ENCODE measurements around the gene BLCAP.
"Not testable (repeated sequence)": the region's sequence is repeated elsewhere in the genome, so short reads cannot be mapped to it uniquely, and the experiment has no call there.

The BLCAP gene

DNA sequence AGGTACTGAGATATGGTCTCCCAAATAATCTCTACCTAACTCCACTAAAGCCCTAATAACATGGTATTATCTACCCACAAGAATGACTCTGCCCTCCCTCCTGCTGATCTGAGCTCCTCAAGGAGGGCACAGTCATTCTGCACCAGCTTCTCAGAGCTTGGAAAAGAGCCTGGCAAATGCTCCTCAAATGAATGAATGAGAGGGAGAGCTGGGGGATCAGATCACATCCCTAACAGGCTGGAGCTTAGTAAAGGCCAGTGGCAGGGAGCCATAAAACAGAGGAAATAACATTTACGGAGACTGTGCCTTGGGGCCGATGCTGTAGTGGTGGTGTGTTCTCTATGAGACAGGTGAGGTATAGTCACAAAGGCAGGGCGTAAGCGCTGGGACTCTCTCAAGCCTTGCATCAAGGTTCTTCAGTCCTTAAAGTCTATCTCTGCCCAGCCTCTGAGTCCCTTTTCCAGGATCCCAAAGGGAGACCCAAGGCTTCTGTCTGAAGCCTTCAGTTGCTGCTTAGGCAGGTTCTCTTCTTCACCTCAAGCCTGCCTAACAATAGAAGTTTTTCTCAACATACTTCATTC is 13.8 kb downstream of the BLCAP start:
- DNase-seq: no peak

DNA sequence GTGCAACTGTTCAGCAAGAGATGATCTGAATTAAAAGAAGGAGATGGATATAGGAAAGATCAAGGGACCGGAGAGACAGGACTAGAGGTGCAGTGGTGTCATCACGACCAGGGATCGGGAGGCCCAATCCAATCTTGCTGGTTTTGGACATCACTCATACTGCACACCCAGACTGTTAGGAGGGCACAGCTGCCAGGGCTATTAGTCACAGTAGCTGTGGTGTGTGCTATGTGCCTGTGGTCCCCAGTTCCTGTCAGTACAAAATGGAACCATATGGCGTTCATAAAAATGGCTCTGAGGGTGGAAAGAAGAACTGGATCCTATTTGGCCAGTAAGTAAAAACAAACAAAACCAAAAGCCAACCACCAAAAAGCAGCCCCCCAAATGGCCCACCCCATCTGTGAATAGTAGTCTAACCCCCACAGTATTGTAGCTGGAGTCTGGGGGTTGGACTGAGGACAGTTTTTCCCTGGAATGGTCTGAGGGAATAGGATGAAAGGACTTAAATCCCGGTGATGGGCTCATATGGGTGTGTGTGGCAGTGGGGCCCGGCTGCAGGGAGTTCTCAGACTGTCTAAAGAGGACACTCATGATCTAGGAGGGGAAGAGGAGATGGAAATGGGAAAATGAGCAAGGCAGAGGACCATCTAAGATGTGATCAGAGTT is 15.9 kb downstream of the BLCAP start:
- no peak for DNase-seq

DNA sequence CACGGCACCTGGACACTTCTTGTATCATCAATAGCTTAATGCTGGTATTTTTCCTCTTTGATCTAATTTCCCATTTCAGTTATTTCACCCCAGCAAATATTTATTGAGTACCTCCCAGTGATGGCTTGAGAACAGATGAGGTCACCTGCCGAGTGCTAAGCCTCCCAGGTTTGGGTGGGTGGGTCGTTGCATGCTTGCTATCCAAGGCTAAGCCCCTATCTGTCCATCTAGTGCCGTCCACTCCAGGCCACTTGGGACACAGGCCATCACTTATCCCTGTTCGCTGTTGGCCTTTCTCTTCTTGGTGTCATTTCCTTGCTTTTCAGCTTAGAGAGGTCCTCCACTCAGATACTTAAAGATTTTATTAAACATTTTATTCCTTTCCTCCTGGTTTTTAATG is 17.4 kb downstream of the BLCAP start:
- DNase-seq: no peak

DNA sequence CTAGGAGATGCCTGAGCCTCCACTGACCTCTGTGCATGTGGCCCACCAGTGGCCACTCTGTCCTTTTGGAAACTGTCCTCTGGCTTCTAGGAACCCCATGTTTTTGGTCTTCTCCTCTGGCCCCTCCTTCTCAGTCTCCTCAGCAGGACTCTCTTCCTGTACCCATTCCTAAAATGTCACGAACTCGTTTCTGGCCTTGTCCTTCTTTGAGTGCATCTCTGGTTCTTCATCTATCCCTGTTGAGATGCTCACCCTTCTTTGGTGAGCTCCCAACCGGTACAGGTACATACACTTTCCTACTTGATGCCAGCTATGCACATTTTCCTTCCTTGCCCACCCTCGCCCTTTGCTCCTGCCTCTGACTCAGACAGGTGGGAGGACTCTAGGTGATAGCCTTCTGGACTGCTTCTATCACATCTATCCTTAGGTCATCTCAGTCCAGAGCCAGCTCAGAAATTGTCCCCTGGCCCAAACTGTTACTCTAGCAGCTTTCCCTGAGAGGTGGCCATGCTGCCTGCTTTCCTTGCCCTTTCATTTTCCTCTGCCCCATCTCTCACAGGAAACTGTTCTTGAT is 21.4 kb downstream of the BLCAP start:
- DNase-seq: no peak

DNA sequence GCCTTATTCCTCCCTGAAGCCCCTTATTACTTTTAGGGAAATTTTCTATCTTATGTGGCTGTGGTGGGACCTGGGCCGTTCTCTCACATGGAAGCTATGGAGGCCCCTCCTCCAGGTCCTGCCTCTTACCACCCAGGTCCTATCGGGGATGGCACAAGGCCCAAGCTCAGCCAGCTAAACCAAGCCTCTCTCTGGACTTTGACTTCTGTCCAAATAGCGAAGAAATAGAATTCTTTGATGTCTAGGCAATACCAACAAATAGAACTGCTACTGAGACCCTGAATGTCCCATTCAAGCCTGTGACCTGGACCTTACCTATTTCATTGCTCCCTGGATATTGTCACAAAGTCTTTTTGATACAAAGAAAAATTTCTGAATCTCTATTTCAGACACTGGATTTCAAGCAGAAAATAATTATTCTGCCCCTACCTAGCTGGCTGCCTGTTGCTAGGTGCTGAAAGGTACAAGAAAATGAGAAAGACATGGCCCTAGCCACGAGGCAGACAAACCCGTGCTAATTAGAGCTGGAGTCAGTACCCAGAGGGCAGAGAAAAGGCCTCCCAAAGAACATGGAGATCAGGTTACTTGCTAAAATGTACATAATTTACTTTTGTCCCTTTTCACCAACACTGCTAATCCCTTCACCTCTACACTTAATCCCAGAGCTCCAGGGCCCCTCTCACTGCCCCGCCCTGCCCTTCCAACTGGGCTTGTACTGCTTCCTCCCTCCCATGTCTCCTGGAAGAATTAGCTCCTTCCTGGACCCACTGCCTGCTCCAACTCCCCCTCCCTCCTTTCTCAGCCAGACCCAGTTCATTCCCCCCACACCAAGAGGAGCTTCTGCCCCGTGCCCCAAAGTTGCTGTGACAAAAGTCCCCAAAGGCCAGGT is 22.2 kb downstream of the BLCAP start:
- DNase-seq: no peak

DNA sequence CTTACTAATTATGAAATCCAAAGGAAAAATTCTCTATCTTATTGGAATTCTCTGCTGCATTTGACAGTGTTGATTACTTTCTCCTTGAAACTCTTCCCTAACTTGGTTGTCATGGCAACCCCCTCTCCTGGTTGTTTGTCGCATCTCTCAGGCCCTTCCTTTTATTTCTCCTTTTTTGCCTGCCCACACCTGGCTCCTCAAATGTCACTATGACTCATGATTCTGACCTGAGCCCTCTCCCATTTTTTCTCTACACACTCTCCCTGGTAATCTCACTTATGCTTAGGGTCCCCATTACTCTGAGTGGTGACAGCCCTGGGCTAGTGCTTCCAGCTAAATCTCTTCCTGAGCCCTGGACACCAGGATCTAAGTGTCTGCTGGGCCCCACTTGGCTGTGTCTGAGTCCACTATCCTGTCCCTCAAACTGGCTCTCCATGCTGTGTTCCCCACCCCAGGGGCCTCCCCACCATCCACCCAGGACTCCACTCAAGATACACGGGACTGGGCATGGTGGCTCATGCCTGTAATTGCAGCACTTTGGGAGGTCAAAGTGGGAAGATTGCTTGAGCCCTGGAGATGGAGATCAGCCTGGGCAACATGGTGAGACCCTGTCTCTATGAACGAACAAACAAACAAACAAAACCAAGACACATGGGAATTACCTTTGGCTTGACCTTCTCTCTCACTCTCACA is 23.1 kb downstream of the BLCAP start:
- no peak for DNase-seq

DNA sequence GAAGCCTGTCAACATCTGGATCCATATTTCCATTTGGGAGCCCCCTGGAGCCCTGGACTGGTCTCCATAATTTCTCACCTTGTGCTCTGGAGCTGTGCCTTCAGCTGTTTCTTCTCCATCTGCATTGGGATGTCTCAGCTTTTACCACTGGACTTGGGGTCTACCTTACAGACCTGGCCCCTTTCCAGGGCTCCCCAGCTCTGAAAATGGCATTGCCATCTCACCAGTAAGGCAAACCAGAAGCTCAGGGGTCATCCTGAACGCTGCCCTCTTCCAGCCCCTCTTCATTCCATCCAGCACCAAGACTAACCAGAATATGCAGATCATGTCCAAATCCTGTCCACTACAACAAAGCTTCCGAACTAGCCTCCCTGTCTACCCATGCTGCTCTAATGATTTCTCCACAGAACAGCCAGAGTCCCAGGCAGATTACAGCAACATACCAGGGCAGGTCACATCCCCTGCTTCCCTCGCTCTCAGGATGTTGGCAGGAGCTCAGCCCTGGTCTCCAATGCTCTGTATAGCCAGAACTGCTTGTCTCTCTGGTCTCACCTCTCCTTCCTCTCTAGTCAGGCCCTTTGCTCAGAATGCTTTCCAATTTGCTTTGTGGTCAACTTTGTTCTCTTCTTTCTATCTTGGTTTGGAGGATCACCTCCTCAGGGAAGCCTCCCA is 24.3 kb downstream of the BLCAP start:
- DNase-seq: no peak

DNA sequence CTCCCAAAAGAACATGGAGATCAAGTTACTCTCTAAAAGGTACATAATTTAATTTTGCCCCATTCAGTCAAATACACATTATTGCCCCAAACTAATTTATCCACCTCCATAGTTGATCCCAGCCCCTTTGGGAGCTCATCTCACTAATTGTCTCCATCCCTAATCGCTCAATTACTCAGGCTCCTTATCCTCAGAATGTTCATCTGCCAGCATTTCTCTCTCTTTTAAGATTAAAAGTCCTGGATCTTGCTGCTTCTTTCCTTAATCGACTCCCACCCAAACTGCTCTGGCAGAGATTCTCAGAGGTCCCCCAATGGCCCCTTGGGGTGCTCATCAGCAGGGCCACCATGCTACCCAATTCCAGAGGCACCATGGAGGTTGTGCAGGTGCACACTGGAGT is 25.0 kb downstream of the BLCAP start:
- no peak for DNase-seq

DNA sequence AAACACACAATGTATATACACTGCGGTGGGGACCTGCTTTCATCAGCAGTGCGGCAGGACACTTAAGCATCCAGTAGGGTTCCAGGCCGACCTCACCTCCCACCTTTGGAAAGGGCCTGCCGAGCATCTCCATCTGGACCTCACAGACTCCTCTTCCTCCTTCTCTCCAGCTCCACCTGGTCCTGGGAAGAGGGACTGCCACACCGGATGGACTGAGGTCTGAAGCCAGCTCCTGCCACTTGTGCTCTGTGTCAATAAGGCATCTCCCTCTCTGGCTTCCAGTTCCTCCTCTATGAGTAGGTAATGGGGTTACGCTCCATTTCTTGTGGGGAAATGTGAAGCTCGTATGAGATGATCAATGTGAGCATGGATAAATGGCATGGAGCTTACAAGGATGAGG is 25.7 kb downstream of the BLCAP start:
- no peak for DNase-seq

DNA sequence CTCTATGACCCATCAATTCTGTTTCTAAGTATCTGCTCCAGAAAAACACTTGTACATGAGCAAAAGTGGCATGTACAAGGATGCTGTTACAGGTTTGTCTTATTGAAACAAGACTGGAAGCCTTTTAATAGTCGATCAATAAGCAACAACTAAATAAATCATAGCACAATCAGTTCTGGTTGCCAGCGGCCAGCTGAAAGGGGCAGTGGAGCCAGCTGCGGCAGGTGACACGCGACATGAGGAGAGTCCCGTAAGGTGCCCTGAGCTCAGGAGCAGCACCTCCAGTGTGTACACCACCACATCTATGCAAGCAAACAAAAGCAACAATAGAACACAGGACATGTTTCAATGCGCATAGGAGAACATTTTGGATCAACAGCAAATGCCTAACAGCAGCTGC is 27.4 kb downstream of the BLCAP start:
- DNase-seq: no peak

DNA sequence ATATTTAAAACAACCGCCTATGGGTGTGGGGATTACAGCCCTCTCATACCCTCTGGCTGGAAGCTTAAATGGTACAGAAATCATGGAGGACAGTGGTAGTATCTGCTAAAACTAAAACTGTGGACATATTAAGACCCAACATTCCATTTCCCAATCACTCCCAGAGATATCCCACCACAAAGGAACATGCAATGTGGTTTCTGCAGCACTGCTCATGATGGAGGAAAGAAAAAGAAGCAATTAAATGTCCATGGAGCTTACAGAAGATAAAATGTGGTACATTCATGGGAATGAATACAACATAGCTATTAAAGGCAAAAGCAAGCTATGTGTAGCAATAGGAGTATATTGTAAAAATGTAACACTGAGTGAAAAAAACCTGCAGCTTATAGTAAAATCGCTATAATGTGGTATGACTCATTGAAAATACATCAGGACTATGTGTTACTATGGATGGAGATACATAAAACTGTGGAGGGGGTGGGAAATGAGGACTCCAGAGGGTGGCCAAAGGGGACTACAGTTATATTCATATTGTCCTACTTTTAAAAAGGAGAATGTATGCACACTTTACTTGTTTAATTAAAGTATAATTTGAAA is 29.5 kb downstream of the BLCAP start:
- no peak for DNase-seq

DNA sequence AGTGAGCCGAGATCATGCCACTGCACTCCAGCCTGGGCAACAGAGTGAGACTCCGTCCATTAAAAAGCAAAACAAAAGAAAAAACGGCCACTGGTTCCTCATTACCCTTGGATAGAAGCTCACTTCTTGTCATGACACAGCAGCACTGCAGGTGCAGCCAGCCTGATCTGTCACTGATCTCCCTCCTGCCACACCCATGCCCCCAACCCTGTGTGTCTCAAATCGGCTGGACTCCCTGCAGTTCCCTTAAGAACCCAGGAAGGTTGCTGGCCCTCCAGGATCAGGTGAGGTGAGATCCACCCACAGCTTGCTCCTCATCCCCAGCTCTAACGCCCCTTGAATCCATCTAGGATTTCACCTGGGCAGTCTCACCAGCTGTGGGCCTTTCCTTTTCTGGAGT is 32.9 kb downstream of the BLCAP start:
- no peak for DNase-seq

DNA sequence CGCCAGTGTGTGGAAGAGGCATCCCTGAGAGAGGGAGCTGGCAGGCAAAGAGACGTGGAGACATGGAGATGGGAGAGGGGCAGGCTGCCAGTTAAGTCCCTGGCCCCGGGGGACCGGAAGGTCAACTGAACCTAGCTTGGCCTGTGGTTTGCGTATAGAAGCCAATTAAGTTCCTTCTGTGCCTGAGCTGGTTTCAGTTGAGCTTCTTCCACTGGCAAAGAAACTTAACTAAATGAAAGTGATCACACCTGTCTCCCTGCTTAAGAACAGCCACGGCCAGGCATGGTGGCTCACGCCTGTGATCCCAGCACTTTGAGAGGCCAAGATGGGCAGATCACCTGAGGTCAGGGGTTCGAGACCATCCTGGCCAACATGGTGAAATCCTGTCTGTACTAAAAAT is 33.4 kb downstream of the BLCAP start:
- no peak for DNase-seq

DNA sequence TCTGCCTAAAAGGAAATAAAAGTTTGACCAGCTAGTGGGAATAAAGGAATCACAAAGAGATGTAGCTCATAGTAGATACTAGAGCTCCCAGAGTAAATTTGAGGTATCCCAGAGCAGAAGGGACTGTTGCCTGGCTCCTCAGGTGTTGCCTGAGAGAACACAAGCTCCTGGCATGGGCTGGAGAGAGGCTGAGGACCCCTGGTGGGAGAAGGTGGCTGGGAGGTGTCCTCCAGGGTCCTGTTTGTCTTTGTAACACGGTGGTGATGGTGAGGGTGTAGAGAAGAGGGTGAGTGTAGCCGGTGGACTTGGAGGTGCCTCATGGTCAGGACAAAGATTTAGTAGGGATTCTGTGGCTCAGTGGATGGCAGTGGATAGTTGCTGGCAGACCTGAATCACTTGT is 34.7 kb downstream of the BLCAP start:
- no peak for DNase-seq

DNA sequence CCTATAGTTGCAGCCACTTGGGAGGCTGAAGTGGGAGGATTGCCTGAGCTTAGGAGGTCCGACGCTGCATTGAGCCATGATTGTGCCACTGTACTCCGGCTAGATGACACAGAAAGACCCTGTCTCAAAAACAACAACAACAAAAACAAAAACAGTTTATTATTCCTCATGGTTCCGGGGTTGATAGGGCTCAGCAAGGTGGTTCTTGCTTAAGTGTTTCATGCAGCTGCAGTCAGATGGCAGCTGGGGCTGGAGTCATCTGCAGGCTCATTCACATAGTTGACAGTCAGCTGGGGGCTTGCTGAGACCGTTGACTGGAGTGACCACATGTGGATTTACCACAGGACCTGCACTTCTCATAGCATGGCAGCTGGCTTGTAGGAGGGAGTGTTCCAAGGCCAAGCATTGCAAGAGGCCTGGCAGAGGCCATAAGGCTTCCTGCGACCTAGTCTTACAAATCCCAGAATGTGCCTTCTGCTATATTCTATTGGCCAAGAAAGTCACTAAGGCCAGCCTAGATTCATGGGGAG is 35.5 kb downstream of the BLCAP start:
- no peak for DNase-seq

DNA sequence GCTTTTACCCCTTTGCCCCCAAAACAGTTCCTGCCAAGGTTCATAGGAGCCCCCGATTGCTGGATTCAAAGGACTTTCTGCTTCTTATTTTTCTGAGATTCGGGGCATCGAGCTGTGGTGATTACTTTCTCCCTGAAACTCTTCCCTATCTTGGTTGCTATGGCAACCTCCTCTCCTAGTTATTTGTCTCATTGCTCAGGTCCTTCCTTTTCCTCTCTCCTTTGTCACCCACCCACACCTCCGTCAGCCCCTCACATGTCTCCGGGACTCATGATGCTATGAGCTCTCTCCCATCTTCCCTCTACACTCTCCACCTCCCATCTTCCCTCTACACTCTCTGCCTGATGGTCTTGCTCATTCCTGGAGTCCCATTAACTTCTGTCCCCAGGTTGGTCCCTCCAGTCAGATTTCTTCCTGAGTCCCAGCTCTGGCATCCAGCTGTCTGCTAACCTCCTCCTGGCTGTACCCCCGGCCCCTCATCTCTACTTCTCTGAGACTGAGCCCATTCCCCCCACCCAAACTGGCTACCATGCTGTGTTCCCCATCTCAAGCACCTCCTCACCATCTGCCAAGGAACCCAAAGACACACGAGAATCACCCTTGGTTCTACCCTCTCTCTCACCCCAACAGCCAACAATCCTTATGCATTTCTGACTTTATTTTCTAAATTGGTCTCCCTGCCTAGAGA is 36.9 kb downstream of the BLCAP start:
- no peak for DNase-seq

DNA sequence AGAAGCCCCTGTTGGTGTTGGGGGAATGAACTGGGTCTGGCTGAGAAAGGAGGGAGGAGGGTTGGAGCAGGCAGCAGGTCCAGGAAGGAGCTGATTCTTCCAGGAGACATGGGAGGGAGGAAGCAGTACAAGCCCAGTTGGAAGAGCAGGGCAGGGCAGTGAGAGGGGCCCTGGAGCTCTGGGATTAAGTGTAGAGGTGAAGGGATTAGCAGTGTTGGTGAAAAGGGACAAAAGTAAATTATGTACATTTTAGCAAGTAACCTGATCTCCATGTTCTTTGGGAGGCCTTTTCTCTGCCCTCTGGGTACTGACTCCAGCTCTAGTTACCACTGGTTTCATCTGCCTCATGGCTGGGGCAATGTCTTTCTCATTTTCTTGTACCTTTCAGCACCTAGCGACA is 41.5 kb downstream of the BLCAP start:
- DNase-seq: not testable (repeated sequence)

DNA sequence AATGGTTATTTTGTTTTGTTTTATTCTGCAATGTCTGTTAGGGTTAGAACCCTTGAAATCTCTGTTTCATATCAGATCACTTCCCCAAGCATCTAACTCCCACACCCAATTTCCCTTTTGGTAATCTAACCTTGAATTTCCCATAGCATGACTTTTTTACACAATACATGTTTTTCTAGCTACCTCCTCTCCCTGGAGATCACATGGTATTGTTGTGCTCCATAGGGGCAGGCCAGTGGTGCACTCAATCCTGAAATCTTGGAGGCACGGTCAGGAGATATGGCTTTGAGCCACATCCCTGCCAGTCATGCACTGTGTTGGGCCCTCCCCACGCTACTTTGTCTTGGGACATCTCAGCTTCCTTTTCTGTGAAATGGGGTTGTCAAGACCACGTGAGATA is 43.3 kb downstream of the BLCAP start:
- no peak for DNase-seq

DNA sequence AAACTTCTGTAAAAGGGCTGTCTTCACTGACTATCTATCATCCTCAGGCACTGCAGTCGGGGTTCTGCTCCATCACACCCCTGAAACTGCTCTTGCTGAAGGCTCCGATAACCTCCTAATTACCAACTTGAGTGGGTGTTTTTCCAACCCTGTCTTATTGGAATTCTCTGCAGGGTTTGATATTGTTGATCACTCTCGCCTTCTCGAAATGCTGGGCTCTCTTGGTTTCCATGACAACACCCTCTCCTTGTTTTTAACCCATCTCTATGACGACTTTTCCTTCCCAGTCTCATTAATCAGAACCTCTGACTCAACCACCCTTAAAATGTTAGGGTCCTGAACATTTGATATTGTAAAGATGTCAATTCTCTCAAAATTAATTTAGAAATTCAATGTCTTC is 46.1 kb downstream of the BLCAP start:
- no peak for DNase-seq

DNA sequence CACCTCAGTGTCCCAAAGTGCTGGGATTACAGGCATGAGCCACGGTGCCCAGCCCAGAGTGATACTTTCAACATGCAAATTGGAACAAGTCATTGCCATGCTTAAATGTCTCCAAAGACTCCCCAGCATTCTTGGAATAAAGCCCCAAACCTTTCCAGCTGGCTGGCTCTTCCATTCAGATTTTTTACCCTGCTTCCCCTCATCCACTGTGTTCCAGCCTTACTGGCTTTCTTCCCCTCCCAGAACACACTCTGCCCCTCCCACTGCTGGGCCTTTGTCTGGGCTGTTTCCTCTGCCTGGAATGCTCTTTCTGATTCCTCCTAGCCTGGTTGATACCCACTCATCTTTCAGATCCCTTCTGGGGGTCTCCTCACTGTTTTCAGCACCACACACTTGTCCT is 46.8 kb downstream of the BLCAP start:
- DNase-seq: peak; percentile 10 to 15

All from hippocampal formation (tissue), 2 donors.